ENCODE measurements around the gene NUBPL. TPM values are rescaled to one million over a fixed set of nuclear protein-coding genes. Genes with fewer than 3 reads are reported as not detected.
"Not testable (repeated sequence)": the region's sequence is repeated elsewhere in the genome, so short reads cannot be mapped to it uniquely, and the experiment has no call there.

Gene NUBPL
- total RNA-seq, 1 donor from 2014 or later: 28.6 TPM

DNA sequence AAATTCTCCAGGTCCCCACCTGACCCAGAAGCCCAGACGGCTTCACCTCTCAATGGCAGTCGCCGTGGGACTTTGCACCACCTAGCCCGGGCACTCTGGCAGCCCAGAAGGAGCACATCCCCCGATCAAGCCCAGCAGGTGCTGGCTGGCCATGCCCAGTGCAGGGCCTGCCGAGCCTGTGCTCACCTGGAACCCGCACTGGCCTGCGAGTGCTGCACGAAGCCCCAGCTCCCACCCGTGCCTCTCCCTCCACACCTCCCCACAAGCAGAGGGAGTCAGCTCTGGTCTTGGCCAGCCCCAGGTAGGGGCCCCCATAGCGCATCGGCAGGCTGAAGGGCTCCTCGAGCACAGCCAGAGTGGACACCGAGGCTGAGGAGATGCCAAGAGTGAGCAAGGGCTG, 144.5 kb downstream of the NUBPL start:
- ATAC-seq (no peak), DNase-seq (ENCODE audit: missing footprints) (peak; percentile 66)
- intact Hi-C loops (cut with DNase I): no loop called here

DNA sequence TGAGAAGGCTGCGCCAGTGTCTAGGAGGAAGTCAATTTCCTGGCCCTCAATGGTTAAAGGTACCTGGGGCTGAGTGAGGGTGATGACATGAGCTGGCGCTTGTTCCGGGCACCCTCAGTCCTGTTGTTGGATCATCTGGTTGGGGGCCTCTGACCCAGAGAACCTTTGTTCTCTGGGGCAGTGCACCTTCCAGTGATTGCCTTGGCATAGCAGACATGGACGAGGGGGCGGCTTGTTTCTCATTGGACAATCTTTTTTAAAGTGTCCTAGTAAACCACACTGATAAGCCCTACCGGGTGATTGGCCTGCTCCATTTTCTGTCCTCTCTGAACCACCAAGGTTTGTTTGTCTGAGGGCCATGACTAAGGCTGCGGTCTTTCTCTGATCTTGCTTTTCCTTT, 147.5 kb downstream of the NUBPL start:
- ATAC-seq; intact Hi-C loops (cut with DNase I): not testable (repeated sequence)

DNA sequence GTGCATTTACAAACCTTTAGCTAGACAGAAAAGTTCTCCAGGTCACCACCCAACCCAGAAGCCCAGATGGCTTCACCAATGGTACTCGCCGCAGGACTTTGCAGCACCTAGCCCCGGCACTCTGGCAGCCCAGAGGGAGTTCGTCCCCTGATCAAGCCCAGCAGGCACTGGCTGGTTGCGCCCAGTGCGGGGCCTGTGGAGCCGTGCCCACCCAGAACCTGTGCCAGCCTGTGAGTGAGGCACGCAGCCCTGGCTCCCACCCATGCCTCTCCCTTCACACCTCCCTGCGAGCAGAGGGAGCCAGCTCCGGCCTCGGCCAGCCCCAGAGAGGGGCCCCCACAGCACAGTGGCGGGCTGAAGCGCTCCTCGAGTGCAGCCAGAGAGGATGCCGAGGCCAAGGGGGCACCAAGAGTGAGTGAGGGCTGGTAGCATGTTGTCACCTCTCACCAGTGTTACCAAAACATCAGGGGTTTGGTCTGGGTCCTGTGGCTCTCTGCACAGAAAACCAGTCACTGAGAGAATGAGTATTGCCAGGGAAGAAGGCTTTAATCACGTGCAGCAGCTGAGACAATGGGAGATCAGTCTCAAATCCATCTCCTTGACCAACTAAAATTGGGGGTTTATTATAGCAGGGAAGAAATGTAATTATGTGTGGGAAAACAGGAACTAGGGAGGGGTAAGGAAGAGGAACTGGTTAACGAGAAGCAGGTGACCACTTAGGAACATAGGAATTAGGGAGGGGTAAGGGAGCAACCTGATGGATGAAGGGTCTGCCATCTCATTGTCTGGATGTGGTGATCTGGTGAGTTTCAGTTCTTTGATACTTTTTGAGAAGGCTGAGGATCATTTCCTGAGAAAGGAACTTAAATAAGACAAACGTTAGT, 151.3 kb downstream of the NUBPL start:
- ATAC-seq (no peak), DNase-seq (ENCODE audit: missing footprints) (peak; percentile 68)
- intact Hi-C loops (cut with DNase I): no loop called here

More for the DNA sequence above, 147.5 kb downstream of the NUBPL start:
- not testable (repeated sequence) for DNase-seq (ENCODE audit: missing footprints)

DNA sequence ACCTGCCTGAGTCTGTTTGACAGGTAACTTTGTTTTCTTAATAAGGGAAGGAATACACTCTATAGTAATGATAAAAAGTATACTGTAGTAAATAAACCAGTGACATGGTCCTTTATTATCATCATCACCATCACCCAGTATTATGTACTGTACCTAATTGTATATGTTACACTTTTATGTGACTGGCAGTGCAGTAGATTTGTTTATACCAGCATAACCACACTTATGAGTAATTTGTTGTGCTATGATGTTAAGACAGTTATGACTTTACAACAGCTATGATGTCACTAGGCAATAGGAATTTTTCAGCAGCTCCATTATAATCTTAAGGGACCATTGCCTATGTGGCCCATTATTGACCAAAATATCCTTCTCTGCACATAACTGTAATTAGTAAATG, 155.0 kb downstream of the NUBPL start:
- DNase-seq (ENCODE audit: missing footprints) (no peak), ATAC-seq (no peak)
- intact Hi-C loops (cut with DNase I): no loop called here

DNA sequence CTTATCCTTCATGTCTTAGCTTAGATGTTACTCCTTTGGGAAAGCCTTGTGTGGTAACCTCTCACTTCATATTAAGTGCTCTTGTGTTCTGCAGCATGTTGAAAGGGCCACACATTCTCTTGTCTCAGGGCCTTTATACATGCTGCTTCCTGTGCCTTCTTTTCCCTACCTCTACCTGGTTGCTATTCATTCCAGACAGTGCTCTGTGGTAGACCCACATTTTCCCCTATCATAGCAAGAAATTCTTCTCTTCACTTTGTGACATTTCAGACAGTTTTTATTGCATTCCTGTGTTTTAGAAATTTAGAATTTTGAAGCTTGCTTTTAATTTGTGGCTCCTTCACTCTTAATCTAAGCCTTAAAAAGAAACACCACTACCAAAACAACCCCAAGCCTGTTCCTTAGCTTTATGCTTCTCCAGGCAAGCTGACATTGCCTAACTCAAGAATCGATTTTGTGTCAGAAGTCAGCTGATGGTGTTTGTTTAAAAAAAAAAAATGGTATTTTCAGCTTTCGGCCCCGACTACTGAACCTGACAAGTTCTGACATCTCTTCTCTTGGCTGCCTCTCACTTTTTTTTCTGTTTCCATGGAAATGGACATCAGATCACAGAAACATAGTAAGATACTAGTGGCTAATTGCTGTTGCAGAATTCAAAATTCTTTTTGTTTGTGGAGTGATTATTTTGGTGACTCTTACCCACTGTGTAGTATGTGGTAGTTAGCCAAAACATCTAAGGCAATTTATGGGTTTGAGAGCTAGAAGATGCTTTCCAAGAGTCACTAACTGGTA, 156.3 kb downstream of the NUBPL start:
- intact Hi-C loops (cut with DNase I): no loop called here
- DNase-seq (ENCODE audit: missing footprints) (no peak), ATAC-seq (no peak)

DNA sequence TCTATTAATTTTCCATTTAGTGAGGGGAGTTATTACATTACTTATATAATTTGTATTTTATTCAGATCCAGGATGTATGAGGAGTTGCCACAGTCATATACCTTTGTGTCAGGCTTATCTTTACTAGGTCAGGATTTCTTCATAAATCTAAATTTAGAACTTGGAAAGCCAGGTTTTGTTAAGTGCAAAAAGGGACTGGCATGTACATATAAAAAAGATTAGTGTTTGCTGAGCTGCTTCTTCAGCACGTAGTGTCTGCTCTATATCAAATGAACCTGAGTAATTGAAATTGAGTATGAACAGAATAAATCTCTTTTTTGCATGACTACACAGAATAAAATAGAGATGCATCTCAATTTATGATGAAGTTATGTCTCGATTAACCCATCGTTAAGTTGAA, 157.4 kb downstream of the NUBPL start:
- ATAC-seq (peak; percentile 70), DNase-seq (ENCODE audit: missing footprints) (no peak)
- intact Hi-C loops (cut with DNase I): no loop called here

DNA sequence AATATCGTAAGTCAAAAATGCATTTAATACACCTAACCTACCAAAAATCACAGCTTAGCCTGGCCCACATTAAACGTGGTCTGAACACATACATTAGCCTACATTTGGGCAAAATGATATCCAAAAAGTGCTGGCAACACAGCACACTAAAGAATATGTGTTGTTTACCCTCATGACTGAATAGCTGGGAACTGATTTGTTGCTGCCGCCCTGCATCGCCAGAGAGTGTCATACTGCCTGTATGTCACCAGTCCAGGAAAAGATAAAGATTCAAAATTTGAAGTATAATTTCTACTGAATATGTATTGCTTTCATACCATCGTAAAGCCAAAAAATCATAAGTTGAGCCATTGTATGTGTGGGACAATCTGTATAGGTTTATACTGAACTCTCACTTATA, 157.8 kb downstream of the NUBPL start:
- DNase-seq (ENCODE audit: missing footprints) (no peak), ATAC-seq (no peak)
- intact Hi-C loops (cut with DNase I): no loop called here

DNA sequence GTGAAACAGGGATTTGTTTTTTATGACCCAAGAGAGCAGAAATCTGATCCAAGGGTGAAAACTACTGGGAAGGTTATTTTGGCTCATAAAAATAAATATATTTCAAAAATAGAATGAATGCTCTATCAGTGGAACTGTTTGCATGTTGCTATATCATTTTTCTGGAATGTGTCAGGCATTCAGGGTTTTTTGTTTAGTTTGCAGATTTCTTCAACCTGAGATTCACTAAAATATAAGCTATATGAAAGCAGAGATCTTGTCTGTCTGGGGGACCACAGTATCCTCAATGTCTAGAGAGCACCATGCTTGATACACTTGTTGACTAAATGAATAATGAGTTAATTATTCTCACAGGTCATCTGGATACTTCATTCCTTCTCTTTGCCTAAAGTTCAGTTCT, 165.1 kb downstream of the NUBPL start:
- DNase-seq (ENCODE audit: missing footprints) (no peak), ATAC-seq (no peak)
- intact Hi-C loops (cut with DNase I): no loop called here

DNA sequence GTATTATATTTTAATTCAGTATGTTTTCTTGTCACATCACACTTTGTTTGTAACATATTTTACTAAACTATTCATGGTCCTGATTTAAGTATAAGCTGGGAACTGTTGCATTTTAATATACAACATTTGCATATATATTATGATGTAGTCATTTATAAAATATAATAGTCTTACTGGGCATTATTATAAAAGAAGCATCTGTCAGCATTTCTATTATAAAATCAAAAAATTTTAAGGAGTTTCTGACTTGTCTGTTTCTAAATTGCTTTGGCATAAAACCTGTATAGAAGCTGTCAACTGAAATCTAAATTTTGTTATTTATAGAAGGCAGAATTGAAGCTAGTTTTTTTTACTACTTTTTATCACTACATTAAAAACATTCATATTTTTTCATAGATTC, 166.6 kb downstream of the NUBPL start:
- intact Hi-C loops (cut with DNase I): no loop called here
- ATAC-seq: no peak
- no peak for DNase-seq (ENCODE audit: missing footprints)

DNA sequence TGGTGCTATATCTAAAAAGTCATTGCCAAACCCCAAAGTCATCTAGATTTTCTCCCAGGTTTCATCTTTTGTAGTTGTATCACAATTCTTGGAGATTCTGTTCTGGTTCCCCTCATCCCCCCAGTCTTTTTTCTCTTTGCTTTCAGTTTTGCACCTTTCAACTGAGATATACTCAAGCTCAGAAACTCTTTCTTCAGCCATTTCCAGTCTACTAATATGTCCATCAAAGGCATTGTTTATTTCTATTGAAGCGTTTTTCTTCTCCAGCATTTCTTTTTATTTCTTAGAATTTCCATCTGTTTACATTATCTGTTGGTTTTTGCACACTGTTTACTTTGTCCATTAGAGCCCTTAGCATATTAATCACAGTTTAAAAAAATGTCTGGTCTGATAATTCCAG, 179.5 kb downstream of the NUBPL start:
- intact Hi-C loops (cut with DNase I): no loop called here
- no peak for DNase-seq (ENCODE audit: missing footprints)
- no peak for ATAC-seq

DNA sequence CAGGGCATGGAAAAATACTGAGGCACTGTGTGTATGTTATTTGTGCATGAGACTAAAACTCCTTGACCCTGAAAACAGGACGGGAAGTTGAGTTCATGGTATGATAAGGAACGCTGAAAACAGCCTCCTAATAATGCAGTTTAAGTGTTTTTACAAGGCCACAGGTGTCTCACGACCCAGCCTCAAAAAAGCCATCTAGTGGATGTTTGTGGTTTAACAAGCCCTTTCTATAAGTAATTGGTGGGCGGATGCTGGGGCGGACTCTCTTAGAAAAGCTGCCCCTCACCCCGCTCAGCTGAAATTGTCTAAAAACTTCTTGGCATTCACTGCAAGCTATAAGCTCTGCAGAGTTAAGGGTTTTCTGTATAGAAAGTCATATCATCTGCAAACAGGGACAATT, 184.5 kb downstream of the NUBPL start:
- ATAC-seq (no peak), DNase-seq (ENCODE audit: missing footprints) (no peak)
- intact Hi-C loops (cut with DNase I): no loop called here

DNA sequence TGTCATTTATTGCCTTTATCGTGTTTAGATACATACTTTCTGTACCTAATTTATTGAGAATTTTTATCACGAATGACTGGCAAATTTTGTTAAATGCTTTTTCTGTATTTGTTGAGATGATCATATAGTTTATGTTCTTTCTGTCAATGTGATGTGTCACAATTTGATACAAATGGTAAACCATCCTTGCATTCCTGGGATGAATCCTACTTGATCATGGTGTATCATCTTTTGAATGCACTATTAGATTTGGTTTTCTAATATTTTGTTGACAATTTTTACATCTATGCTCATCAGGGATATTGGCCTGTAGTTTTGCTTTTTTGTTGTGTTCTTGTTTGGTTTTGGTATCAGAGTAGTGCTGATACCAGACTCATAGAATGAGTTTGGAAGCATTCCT, 185.1 kb downstream of the NUBPL start:
- intact Hi-C loops (cut with DNase I): no loop called here
- no peak for DNase-seq (ENCODE audit: missing footprints)

DNA sequence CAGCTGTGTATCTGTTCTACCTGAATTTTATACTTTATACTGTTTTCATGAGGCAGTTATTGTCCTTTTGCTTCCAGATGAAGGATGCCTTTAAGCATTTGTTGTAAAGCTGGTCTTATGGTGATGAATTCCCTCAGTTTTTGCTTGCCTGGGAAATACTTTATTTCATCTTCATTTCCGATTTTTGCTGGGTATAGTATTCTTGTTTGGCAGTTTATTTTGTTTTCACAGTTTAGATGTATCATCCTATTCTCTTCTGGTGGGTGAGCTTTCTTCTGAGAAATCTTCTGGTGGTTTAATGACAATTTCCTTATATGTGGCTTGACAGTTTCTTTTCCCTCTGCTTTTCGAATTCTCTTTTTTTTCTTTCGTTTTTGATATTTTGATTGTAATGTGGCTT, 188.1 kb downstream of the NUBPL start:
- no peak for DNase-seq (ENCODE audit: missing footprints)
- ATAC-seq: no peak

More for the DNA sequence above, 185.1 kb downstream of the NUBPL start:
- ATAC-seq: no peak

DNA sequence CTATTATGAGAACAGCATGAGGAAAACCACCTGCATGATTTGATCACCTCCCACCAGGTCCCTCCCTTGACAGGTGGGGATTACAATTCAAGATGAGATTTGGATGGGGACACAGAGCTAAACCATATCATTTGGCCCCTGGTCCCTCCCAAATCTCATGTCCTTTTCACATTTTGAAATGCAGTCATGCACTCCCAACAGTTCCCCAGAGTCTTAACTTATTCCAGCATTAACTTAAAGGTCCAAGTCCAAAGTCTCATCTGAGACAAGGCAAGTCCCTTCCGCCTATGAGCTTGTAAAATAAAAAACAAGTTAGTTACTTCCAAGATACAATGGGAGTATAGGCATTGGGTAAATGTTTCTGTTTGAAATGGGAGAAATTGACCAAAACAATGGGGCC, 189.8 kb downstream of the NUBPL start:
- DNase-seq (ENCODE audit: missing footprints); ATAC-seq; intact Hi-C loops (cut with DNase I): not testable (repeated sequence)

More for the DNA sequence above, 188.1 kb downstream of the NUBPL start:
- intact Hi-C loops (cut with DNase I): no loop called here

DNA sequence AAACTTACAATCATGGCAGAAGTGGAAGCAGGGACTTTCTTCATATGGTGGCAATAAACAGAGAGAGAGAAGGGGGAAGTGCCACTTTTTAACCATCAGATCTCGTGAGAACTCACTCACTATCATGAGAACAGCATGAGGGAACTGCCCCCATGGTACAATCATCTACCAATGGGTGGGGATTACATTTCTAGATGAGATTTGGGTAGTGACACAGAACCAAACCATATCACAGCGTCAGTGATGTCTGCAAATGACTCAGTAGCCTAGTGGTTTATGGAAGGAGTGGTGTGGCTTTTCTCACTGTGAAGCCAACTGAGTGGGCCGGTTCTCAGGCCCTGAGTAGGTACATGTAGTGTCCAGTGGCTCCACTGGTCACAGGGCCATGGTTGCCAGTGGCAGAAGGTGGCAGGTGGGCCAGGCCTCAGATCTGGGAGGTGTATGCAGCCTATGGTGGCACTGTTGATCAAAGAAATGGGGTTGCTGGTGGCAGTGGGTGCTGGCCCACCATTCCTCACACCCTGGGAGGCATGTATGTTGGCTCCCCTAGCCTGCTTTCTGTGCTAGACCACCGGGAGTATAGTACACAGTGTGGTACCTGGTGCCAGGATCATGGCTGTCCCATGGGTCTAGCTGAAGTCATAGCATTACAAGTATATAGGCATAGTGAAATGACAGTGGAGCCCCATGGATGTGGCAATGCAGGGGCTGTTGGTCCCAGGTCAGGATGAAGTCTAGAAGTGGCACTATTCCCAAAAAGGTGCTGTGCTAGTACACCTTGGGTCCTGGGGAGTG, 191.9 kb downstream of the NUBPL start:
- intact Hi-C loops (cut with DNase I): no loop called here
- no peak for DNase-seq (ENCODE audit: missing footprints)
- ATAC-seq: no peak

DNA sequence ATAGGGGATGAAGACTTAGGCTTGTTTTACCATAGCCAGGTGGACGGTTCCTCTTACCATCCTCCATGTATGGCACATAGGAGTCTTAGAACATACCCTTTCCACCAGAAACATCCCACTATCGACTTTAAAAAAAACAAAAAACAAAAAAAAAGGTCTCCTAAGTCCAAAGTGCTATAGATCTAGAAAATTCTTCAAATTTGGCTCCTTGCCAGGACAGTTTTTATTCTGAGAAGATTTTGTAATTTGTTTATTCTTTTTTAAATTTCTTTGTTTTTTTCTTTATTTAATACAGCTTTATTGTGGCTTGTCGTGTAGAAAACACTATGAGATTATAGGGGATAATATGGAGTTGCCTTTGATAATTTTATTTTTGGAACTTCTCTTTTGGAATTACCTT, 197.7 kb downstream of the NUBPL start:
- intact Hi-C loops (cut with DNase I): no loop called here
- DNase-seq (ENCODE audit: missing footprints) (no peak), ATAC-seq (no peak)

DNA sequence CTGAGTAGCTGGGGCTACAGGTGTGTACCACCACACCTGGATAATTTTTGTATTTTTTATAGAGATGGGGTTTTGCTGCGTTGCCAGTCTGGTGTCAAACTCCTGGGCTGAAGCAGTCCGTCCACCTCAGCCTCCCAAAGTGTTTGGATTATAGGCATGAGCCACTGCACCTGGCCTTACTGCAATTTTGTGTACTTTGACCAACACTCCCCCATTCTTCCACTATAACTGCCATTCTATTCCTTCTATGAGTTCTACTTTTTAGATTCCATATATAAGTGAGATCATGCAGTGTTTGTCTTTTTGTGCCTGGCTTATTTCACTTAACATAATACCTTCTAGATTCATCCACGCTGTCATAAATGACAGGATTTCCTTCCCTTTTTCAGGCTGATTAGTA, 199.1 kb downstream of the NUBPL start:
- ATAC-seq (no peak), DNase-seq (ENCODE audit: missing footprints) (no peak)
- intact Hi-C loops (cut with DNase I): no loop called here

DNA sequence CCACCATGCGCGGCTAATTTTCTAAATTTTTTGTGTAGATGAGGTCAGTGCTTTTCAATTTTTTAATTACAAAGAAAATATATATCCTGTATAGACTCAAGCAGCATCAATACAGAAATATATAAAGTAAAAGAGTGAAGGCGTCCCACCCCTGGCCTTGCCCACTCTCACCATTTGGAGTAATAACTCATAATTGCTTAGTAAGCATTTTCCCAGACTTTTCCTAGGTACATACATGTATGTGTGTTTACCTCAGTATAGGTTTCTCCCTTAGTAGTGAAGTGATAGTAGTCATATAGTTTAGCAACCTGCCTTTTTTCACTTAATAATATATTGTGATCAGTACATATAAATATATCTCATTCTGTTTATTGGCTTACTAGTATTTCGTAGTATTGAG, 200.1 kb downstream of the NUBPL start:
- intact Hi-C loops (cut with DNase I): no loop called here
- ATAC-seq: no peak
- DNase-seq (ENCODE audit: missing footprints): no peak

DNA sequence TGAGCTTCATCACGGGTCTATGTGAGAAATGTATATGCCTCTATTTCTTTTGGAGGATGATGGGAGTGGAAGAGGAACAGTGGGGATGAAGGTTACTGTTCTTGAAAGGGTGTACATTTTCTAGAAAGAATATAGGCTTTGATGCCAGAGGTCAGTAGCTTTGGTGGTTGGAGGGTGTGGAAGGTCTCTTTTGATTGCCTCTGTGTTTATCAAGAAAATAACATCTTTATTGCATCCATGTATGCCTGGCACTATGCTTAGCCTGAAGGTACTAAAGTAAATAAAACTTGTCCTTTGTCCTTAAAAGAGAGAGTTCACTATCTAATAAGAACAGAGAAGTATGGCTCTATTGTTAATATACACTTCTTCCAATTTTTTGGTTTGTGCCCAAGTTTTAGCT, 201.8 kb downstream of the NUBPL start:
- DNase-seq (ENCODE audit: missing footprints): no peak
- intact Hi-C loops (cut with DNase I): no loop called here
- no peak for ATAC-seq
